ENCODE measurements around the gene GNG11.
A peak's percentile ranks its signal among the peaks of the same experiment; 100 is the strongest.
"Not testable (repeated sequence)": the region's sequence is repeated elsewhere in the genome, so short reads cannot be mapped to it uniquely, and the experiment has no call there.

GNG11 gene

DNA sequence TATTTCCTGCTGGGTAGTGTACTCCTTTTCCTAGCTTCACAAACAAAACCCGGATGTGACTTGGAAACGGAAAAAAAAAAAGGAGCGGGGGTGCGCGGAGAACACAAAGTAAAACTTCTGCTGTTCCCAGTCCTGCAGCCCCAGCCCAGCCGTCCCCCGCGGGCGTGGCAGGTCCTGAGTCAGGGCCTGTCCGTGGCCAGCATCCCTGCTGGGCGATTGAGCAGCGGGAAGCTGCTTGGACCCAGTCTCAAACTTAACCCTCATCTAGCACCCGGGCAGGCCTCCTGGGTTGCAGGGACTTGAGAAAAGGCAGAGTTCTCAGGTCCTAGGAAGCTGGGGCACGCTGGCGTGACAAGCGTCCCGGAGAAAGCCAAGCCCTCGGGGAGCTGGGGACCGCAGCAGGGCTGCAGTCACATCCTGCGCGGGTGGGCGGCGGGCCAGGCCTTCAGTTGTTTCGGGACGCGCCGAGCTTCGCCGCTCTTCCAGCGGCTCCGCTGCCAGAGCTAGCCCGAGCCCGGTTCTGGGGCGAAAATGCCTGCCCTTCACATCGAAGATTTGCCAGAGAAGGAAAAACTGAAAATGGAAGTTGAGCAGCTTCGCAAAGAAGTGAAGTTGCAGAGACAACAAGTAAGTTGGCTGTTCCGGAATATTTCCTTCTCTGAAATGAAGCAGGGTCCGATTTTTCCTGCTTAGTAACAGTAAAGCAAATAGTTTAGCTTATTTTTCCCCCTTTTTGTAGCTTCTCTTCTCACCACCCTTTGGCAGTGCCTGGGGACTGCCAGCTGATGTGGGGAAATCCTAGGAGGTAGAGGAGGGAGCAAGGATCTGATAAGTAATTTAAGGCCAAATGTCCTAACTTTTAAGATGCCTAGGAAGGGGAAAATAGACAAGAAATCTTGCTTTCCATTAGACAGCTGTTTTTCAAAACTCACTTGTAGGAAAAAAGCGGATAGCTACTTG is at the start of gene GNG11:
TSS of gene GNG11 (plus strand) at position 129 of the 960 bp plus-strand sequence. CDS start at position 532, 403 bp downstream.
- peak; percentile 83 for DNase-seq (ENCODE audit: low spot score)

DNA sequence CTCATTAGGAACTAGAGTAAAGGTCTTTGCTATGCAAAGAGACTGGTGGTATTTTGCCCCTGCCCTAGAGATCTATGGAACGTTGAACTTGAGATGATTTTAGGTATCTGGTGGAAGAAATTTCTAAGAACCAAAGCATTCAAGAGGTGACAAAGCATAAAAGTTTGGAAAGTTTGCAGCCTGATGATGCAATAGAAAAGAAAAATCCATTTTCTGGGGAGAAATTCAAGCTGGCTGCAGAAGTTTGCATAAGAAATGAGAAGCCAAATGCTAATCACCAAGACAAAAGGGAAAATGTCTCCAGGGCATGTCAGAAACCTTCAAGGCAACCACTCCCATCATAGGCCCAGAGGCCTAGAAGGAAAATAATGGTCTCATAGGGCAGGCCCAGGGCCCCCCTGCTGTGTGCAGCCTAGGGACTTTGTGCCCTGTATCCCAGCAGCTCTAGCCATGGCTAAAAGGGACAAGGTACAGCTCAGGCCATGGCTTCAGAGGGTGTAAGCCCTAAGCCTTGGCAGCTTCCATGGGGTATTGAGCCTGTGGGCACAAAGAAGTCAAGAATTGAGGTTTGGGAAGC is 47.4 kb upstream of the GNG11 start:
- no peak for DNase-seq (ENCODE audit: low spot score)

DNA sequence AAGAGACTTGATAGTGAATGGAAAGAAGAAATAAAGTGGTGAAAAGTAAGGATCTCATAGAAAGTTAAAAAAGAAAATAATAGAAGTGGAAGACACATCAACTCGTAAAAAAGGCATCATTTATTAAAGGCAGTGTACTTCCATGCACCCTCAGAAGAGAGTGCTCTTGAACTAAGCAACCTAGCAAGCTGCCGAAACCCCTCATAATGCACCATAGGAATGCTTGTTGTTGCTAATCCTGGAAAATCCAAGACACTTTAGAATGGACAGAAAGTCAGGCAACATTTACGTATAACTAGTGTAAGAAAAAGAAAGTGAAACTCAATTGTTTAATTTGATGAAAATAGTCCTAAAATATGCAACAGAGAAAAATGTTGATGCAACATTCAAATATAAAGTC is 43.8 kb upstream of the GNG11 start:
- DNase-seq (ENCODE audit: low spot score) = no peak

DNA sequence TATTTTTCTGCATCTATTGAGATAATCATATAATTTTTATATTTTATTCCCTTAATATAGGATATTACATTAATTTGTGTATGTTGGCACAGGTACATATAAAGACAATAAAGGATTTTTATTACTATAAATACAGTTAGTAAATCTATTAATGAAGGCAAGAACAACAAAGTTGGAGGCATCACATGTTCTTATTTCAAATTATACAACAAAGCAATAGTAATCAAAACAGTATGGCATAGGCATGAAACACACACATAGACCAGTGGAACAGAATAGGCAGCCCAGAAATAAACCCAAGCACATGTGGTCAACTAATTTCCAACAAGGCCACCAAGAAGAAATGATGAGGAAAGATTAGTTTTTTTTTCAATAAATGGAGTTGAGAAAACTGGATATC is 42.2 kb upstream of the GNG11 start:
- no peak for DNase-seq (ENCODE audit: low spot score)

DNA sequence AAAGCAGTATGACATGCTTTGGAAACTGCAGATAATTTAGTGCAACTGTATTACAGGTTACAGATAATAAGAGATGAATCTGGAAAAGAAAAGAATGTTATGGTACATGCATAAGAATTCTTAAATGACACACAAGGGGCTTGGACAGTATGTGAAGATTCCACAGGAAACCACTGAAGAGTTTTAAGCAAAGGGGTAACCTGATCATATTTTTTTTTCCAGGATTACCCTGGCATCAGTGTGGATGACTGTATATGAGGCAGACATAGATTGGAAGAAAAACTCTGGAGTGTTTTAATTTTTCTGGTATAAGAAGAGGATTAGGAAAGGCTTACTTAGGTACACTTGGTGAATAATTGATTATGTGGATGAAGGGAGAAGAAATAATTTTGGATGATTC is 39.1 kb upstream of the GNG11 start:
- no peak for DNase-seq (ENCODE audit: low spot score)

DNA sequence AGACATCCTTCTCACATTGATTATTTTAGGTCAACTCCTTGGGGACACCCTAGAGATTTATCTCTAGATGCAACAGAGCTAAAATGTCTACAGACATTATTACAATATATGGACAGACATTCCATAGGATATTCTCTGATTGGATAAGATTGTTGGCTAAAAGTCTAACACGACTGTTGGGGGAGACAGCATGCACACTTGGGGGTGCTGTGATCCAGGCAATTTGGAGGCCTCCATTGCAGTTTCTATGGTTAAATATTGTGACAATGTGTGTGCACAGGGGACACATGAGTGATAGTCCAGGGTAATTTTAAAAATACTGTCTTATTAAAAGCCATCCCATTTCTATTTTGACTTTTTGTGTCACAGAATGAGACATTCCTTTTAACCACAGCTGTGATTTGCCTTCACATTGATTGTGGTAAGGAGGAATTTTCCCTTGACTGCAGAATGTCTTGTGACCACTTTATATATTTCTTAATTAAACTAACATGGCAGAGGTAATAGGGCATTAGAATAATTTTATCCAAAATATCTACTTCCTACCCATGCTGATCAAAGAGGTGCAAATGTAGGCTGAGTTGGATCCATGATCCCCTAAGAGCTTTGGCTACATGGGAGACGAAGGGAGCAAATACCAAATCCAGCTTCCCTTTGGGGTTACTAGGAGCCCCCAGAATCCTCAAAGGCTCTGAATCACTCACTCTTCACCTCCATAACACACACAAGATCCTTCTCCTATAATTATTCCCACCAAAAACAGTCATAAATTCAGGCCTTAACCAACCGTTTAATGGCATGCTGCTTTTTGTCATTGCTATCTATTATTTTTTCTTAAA is 38.2 kb upstream of the GNG11 start:
- DNase-seq (ENCODE audit: low spot score) = no peak

DNA sequence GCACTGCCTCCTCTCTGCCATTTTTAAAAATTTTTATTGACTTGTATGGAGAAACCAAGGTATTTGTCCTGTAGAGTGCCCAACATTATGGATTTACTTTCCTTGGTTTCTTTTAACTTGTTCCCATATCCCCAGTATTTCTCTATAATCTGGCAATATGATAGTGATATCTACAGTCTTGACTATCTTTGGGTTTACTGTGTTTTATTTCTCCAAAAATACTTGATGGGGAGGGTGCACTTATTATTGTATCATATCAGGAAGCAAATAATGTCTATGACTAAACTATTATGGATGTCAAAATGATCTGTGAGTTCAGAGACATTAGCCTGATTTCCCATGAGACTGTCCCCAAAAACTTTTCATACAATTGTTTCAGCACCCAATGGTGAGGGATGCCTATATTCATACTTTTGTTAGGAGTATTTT is 37.6 kb upstream of the GNG11 start:
- DNase-seq (ENCODE audit: low spot score) = no peak

DNA sequence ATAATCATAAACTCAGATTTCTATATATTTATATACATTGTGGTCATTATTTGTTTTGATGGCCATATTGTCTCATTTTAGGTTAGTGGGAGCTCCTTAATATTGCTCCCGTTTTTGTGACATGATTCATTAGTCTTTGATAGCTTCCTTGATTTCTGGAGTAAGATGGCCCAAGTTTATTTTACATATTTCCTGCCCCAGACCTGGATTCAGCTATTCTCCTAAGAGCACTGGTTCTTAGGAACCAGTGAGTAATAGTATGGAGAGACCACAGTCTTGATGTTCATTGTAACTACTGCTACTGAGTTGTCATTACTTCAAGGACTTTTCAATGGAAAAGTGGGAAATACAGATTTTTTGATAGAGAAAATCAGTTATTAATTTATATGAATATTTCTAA is 37.0 kb upstream of the GNG11 start:
- DNase-seq (ENCODE audit: low spot score) = no peak

DNA sequence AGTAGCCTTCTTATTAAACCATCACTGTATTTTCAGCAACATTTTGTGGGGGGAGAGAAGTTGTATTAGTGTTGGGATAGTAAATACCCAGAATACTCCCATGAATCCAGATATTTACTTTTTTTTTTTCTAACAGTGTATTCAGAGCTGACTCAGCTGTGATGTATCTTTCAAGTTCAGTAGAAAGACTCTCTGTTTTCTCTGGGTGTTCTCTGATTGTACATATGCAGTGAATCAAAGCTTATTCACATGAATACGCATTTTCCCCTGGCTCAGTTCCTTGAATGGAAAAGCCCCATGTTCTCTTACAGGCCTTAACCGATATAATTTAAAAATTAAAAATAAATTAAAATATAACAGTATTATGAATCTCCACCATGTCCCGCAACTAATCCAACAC is 32.3 kb upstream of the GNG11 start:
- DNase-seq (ENCODE audit: low spot score) = peak; percentile 30

DNA sequence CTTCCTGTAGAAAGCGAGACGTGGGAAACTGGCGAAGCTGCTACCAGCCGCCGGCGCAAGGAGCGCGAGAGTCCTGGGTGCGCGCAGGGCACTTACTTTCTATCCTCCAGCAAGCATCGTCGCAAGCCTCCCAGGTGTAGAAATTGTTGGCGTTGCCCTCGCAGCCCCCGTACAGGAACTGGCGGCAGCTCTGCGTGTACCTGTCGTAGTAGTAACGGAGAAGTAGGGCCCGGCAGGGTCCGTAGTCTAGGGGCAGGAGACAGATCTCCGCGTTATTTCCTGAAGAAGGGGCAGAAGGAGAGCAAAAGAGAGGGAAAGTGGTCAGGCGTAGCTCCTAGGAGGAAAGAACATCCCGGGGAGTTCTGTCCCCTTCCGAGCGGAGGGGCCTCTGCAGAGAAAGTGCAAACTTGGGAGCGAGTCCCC is 31.5 kb upstream of the GNG11 start:
- peak; percentile 67 for DNase-seq (ENCODE audit: low spot score)

DNA sequence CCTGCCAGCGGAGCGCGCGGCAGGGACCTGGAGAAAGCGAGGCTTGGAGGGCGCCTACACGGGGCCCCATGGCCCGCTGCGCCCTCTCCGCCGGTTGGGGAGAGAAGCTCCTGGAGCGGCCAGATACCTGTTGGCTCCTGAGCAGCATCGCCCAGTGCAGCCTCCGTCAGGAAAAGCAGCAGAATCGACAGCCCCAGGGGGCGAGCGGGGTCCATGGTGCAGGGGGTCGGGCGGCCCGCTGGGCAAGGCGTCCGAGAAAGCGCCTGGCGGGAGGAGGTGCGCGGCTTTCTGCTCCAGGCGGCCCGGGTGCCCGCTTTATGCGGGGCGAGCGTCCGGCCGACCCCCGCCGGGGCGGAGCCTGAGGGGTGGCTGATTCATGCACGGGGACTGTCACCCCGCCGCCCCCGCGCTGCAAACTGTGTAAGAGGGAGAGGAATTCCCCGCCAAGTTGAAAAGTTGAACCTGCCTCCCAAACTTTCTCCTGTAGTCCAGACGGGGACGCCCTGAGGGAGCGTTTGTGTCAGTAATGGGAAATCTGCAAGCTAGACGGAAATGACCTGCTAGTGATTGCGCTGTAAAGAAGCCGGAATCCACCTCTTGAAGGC is 31.0 kb upstream of the GNG11 start, which contains the start of gene TFPI2:
TSS of gene TFPI2 (minus strand) at position 290 of the 605 bp plus-strand sequence. CDS start at position 215, 75 bp downstream.
- peak; percentile 63 for DNase-seq (ENCODE audit: low spot score)

DNA sequence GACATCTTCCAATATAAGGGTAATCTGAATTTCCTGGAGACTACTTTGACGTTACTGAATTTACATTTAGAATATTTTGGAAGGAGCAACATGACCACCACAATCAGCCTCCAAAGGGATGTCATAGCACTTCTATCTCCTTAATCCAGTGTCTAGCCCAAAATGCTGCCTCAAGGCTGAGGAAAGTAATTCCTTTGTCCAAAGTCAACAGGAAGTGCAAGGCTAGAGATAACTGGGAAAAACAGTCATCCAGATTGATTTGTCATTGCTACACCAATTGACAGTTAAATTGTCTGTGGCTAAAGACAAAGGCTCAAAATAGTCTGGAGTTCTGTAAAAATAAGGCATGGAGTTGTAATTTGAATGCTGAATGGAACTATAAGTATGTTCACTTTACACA is 27.1 kb upstream of the GNG11 start:
- no peak for DNase-seq (ENCODE audit: low spot score)

DNA sequence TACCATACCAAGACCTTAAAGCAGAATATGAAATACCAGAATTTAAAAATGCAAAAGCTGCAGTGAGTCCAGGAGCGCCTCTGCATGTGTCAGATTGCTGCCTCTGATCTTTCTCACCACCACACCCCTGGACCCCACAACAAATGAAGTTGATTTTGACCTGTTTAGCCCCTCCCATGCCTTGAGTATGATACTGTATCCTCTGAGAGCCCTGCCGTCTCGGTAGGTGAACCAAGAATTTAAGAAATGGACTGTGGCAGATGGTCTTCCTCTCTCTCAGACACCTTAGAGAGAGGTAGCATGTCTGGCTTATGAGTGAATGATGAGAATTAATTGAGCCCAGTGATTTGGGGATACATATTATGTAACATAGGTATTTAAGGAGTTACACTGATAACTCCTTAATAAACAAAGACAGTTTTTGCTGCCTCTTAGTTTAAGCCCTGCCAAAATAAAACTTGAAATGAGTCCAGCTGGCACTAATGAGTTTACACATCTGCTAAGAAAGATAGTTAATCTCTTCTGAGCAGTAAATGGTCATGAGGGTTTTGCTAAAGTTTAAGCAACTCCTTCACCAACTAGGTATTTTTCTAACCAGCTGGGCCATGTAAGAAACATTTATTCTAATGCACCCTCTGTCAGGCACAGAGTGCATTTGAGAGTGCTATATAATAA is 26.4 kb upstream of the GNG11 start:
- DNase-seq (ENCODE audit: low spot score) = no peak

DNA sequence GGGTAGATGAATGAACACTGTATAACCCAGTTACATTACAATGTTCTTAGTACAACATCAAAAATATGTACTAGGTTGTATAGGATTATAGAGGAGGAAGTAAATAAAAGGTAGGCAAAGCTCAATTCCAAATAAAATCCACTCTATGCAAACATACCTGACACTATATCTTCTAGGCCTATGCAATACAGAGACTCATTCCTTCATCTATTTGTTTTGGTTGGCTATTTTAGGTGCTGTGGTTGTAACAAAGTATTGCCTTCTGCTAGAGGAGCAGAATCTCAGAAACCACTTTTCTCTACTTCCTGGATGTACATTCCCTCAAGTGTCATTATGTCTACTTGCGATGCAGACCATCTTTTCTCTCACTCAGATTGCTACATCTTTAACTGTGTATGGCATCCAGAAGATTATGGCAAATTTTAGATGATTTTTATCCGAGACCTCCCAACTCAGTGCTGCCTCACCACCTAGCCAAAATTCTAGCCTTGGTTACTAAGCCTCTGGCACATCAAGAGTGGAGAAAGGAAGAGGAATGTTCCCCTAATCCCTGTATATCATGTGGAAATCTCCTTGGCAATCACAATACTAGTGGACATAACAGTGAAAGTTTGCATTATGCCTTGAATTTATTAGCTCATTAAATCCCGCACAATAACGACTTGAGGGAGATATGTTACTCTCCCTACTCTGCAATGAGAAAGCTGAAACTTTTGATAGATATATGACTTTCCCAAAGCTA is 25.5 kb upstream of the GNG11 start:
- DNase-seq (ENCODE audit: low spot score) = no peak

DNA sequence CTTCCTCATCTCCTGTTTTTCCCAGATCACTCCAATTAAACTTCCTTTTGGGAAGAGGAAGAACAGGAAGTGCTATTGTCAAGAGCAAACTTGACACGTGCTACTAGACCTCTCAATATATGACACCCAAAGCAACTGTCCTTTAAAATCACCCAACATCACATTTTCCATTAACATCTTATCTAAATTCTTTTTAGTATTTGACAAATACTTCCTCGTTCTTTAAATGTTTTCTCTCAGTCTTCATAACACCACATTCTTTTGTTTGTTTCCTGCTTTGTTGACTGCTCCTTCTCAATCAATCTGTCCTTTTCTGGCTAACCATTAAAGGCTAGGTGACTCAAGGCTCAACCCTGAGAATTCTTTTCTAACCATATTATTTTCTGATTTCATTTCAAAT is 23.9 kb upstream of the GNG11 start:
- DNase-seq (ENCODE audit: low spot score) = no peak

DNA sequence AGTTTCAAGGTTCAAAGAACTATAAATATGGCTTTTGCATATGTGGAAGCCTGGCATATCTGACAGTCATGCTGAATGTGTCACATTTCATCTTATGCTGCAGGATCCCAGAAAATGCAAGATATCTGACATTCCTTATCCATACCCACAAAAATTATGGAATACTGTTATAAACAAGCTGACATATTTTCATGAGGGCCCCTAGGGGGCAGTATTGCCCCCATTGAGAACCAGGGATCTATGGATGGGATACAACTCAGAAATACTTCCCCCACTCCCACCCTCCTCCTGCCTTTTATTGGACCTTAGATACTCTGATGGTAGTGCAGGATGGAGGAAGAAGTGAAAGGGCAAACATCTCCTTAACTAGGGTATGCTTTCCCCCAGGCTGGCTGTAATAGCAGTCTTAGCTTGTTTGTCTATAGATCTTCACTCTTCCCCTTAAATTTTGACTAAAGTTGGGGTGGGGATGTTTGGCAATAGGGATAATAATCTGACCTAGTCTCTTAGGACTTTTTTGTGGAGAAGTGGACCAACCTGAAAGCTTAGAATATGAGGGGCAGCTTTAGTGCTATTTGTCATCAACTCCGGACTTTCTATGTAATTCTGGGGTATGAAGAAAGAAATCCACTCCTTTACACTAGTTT is 18.6 kb upstream of the GNG11 start:
- DNase-seq (ENCODE audit: low spot score) = peak; percentile 53

DNA sequence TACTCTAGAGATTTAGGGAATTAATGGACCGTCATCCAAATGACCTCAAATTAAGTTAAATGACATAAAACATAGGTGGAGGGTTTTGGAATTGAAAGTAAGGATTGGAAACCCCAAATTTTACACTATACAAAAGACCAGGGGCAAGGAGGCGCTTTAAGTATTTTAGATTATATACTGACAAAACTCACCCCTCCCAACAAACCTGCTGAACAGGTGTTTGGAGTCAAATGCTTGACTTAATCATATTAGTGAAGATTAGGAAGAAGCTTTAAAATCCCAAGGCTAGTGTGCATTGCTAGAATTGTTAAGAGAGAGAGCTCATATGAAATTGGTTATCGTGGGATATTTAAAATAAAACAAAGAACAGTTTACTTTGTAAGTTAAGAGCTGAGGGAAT is 15.3 kb upstream of the GNG11 start, which contains the start of gene GNGT1:
TSS of gene GNGT1 (plus strand) at position 301 of the 400 bp plus-strand sequence. CDS start 180 bp downstream, outside the sequence.
- DNase-seq (ENCODE audit: low spot score) = no peak

DNA sequence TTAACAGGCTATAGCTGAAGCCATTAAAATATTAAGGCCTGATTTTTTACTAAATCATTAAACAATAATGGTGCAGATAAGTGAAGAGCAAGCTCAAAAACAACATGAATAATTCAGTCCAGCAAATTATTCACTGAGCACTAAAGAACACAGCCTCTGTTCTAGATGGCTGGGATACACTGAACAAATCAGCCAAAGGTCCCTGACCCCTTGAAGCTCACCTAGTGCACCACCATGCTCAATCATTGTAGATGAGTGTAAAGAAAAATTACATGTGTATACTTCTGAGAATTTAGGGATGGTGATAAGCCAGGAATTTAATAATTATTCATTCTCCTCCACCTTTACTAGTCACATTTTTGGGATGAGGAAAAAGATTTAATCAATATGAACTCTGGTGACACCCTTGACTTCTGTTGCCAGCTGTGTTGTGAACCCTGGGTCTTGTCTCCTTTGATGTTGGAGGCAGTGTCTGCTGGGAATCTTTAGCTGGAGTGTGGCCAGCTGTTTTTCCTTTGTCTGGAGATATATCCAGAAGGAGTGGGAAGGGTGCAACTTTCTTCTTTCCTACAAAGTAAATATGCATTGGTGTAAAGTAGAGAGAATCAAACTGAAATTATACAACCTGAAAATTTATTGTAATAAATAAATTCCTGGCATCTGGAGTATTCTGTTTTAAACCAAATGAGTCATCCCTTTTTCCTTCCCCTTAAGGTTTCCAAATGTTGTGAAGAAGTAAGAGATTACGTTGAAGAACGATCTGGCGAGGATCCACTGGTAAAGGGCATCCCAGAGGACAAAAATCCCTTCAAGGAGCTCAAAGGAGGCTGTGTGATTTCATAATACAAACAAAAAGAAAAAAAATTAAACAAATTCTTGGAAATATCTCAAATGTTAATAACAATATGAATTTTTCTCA is 11.2 kb upstream of the GNG11 start:
- DNase-seq (ENCODE audit: low spot score) = peak; percentile 32

DNA sequence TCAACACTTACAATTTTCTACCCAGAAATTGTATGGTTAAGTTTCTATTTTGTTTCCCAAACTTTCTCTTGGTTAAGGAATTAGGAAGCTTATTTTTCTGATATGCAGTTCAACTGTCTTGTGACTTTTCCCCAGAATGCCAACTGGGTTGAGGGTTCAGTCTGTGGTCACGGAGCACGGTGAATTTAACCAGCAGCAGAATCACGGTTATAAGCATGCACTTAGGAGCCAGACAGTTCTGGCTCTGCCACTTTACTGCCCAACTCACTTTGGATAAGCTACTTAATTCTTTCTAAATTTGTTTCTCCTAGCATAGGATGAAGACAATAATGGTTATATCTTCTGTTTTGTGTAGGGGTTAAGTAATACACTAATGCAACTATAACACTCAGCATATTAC is 10.3 kb upstream of the GNG11 start:
- DNase-seq (ENCODE audit: low spot score) = not testable (repeated sequence)
